Endodermal cell (in vitro differentiated cells): Measurements from ENCODE around the gene LELP1. TPM values are rescaled to one million over a fixed set of nuclear protein-coding genes. Genes with fewer than 3 reads are reported as not detected.
"Not testable (repeated sequence)": the region's sequence is repeated elsewhere in the genome, so short reads cannot be mapped to it uniquely, and the experiment has no call there.

Source experiments
- DNase-seq: peaks from one replicate; pipeline ENCODE4 v3.0.0-alpha.2; 2017
- H3K27ac ChIP-seq: 2 replicates; pipeline ENCODE4 v1.5.1; 2013; ENCODE audit warnings: mild to moderate bottlenecking, low read depth, low read length, moderate library complexity
- H3K27me3 ChIP-seq: 2 replicates; pipeline ENCODE4 v1.6.1; 2013; ENCODE audit warnings: mild to moderate bottlenecking, low read length, moderate library complexity; ENCODE audit not compliant: insufficient read depth, control insufficient read depth, poor library complexity, severe bottlenecking
- H3K36me3 ChIP-seq: 2 replicates; pipeline ENCODE4 v1.7.0; 2013; ENCODE audit warnings: mild to moderate bottlenecking, low read length, moderate library complexity; ENCODE audit not compliant: control insufficient read depth, insufficient read depth
- H3K4me1 ChIP-seq: one replicate; pipeline ENCODE4 v1.7.0; 2013; ENCODE audit warnings: low read length; ENCODE audit not compliant: control insufficient read depth, insufficient read depth
- H3K4me3 ChIP-seq: 2 replicates; pipeline ENCODE4 v1.5.1; 2013; ENCODE audit warnings: mild to moderate bottlenecking, low read length, moderate library complexity
- H3K9ac ChIP-seq: 2 replicates; pipeline ENCODE4 v1.6.1; 2013; ENCODE audit warnings: mild to moderate bottlenecking, low read length, moderate library complexity; ENCODE audit not compliant: poor library complexity, severe bottlenecking; ENCODE audit errors: extremely low read depth
- H3K9me3 ChIP-seq: 2 replicates; pipeline ENCODE4 v1.6.1; 2013; ENCODE audit warnings: mild to moderate bottlenecking, low read length, moderate library complexity; ENCODE audit not compliant: control insufficient read depth
- H3K27ac Mint-ChIP-seq: 2 replicates; pipeline ENCODE4 v1.8.0; 2020; ENCODE audit warnings: mixed read lengths
- H3K27me3 Mint-ChIP-seq: 2 replicates; pipeline ENCODE4 v1.8.0; 2021; ENCODE audit warnings: mild to moderate bottlenecking, mixed read lengths; ENCODE audit not compliant: insufficient read depth
- H3K36me3 Mint-ChIP-seq: 2 replicates; pipeline ENCODE4 v1.8.0; 2020; ENCODE audit warnings: low read depth, mixed read lengths
- H3K4me1 Mint-ChIP-seq: 2 replicates; pipeline ENCODE4 v1.8.0; 2020; ENCODE audit warnings: mixed read lengths
- H3K4me3 Mint-ChIP-seq: 2 replicates; pipeline ENCODE4 v1.8.0; 2020; ENCODE audit warnings: mild to moderate bottlenecking, moderate library complexity, mixed read lengths
- H3K9me3 Mint-ChIP-seq: 2 replicates; pipeline ENCODE4 v1.8.0; 2020; ENCODE audit warnings: mild to moderate bottlenecking, mixed read lengths
- CTCF ChIP-seq: fragments of 200-600 bp; sonication (generic); conservative IDR thresholded peaks from 2 replicates; pipeline ENCODE4 v1.5.0; 2021; ENCODE audit warnings: antibody characterized with exemption, mild to moderate bottlenecking
- WGBS, 2 experiments: methylation state at CpG; one replicate each; pipeline versions ENCODE4 v1.1.5 to v1.1.7; 2013; ENCODE audit warnings: missing lambda C conversion rate in 2 of 2, mixed read lengths in 1 of 2; ENCODE audit not compliant: insufficient coverage in 1 of 2, insufficient read length in 1 of 2; 5-methylcytosine and 5-hydroxymethylcytosine counted together
- total RNA-seq, 2 donors: library from RNA; stranded (reverse); fragmentation: NEBNext Ultra II Directional in 1 of 2; extraction: Animal tissue kit (Norgen Biotek cat#: 25700) in 1 of 2; gene quantifications; 2 replicates in 1 of 2; 3 replicates in 1 of 2; pipeline ENCODE4 v1.2.1, GENCODE V29; 2021

The LELP1 gene
- total RNA-seq, 2 donors from 2014 or later: not detected

- H3K9me3 ChIP-seq, H3K4me3 ChIP-seq, H3K36me3 ChIP-seq, H3K27me3 Mint-ChIP-seq, H3K9ac ChIP-seq, H3K4me1 ChIP-seq, H3K9me3 Mint-ChIP-seq, H3K4me3 Mint-ChIP-seq, H3K36me3 Mint-ChIP-seq, H3K27ac Mint-ChIP-seq, H3K27me3 ChIP-seq, H3K4me1 Mint-ChIP-seq, H3K27ac ChIP-seq: not testable (repeated sequence)
- peak; percentile 82 for TF ChIP-seq CTCF
- 60 to 63% methylated on average over 4 to 11 of the region's 12 CpGs for WGBS, 2 experiments
- DNase-seq: peak; percentile 77
These were observed 26.0 kb downstream of the LELP1 start for GRCh38 chr1:153229076-153229829.

- no peaks in the 10 kb centered on the region for H3K9me3 Mint-ChIP-seq
- 91 to 100% methylated on average over 2 to 4 of the region's 4 CpGs for WGBS, 2 experiments
- H3K4me1 Mint-ChIP-seq: peaks cover 6% of the 10 kb centered on the region
These were observed 28.1 kb downstream of the LELP1 start for GRCh38 chr1:153231363-153231762.

DNA sequence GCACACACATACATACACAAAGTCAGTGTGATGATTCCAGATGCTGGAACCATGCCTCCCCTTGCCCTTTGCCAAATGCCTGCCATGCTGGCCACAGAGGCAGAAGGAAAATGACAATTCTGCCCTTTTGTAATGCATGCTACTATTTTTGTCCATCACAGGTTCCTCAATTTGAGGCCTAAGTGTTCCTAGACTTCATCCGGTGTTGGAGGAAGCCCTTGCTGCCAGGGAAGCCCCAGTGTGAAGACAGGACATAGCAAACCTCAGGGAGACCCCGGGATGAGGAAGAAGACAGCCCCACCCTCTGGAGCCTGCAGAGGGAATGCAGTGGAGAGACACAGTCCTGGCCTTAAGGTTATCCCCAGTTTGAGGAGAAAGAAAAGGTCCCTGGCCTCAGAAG lies 28.6 kb downstream of the LELP1 start:
- H3K4me3 ChIP-seq: no peak overlapping the region
- Mint-ChIP-seq H3K4me1 (peaks cover 6% of the 10 kb centered on the region), H3K9me3 (no peaks in the 10 kb centered on the region), H3K27ac (no peak overlapping the region), H3K4me3 (no peak overlapping the region), H3K27me3 (peaks cover 4% of the 10 kb centered on the region), H3K36me3 (no peaks in the 10 kb centered on the region)
- H3K27ac ChIP-seq: no peak overlapping the region
- TF ChIP-seq CTCF: no peak
- H3K36me3 ChIP-seq: no peaks in the 10 kb centered on the region
- no peaks in the 10 kb centered on the region for H3K4me1 ChIP-seq
- no peak for DNase-seq
- H3K9ac ChIP-seq: no peak overlapping the region
- H3K27me3 ChIP-seq: no peaks in the 10 kb centered on the region
- WGBS, 2 experiments: 72 to 94% methylated on average over 2 of the region's 2 CpGs
- no peaks in the 10 kb centered on the region for H3K9me3 ChIP-seq

More at GRCh38 chr1:153231363-153231762, 28.1 kb downstream of the LELP1 start:
- Histone ChIP-seq H3K9ac (no peak overlapping the region), H3K27me3 (no peaks in the 10 kb centered on the region), H3K9me3 (no peaks in the 10 kb centered on the region), H3K4me1 (no peaks in the 10 kb centered on the region), H3K4me3 (no peak overlapping the region), H3K36me3 (no peaks in the 10 kb centered on the region), H3K27ac (no peak overlapping the region)
- no peak for DNase-seq
- no peak overlapping the region for H3K27ac Mint-ChIP-seq
- TF ChIP-seq CTCF: no peak
- H3K4me3 Mint-ChIP-seq: no peak overlapping the region
- no peaks in the 10 kb centered on the region for H3K36me3 Mint-ChIP-seq
- H3K27me3 Mint-ChIP-seq: peaks cover 4% of the 10 kb centered on the region
